Measurements from ENCODE around the gene NHSL2.

The NHSL2 gene

GRCh38 chrX:72019487-72019886 lies 108.8 kb downstream of the NHSL2 start:
- no peak for DNase-seq (ENCODE audit: low read depth)

GRCh38 chrX:72020204-72020603 lies 109.6 kb downstream of the NHSL2 start:
- DNase-seq (ENCODE audit: low read depth) = no peak

- DNase-seq (ENCODE audit: low read depth) = no peak
Observed at GRCh38 chrX:72020788-72021187, 110.1 kb downstream of the NHSL2 start.

GRCh38 chrX:72021975-72022374 lies 111.3 kb downstream of the NHSL2 start:
- no peak for DNase-seq (ENCODE audit: low read depth)

GRCh38 chrX:72023071-72023470 lies 112.4 kb downstream of the NHSL2 start:
- DNase-seq (ENCODE audit: low read depth) = no peak

GRCh38 chrX:72025236-72025770 lies 114.7 kb downstream of the NHSL2 start:
- no peak for DNase-seq (ENCODE audit: low read depth)

- no peak for DNase-seq (ENCODE audit: low read depth)
Observed at GRCh38 chrX:72026341-72027023, 115.8 kb downstream of the NHSL2 start.

GRCh38 chrX:72027024-72027913 lies 116.6 kb downstream of the NHSL2 start:
- no peak for DNase-seq (ENCODE audit: low read depth)

- no peak for DNase-seq (ENCODE audit: low read depth)
Observed at GRCh38 chrX:72027914-72028307, 117.3 kb downstream of the NHSL2 start.

GRCh38 chrX:72028701-72029470 lies 118.2 kb downstream of the NHSL2 start:
- no peak for DNase-seq (ENCODE audit: low read depth)

GRCh38 chrX:72029483-72030411 lies 119.1 kb downstream of the NHSL2 start:
- peak; percentile 17 for DNase-seq (ENCODE audit: low read depth)

- DNase-seq (ENCODE audit: low read depth) = no peak
Observed at GRCh38 chrX:72030431-72030830, 119.8 kb downstream of the NHSL2 start.

- DNase-seq (ENCODE audit: low read depth) = no peak
Observed at GRCh38 chrX:72031118-72031517, 120.5 kb downstream of the NHSL2 start.

- no peak for DNase-seq (ENCODE audit: low read depth)
Observed at GRCh38 chrX:72031634-72032033, 121.0 kb downstream of the NHSL2 start.

- no peak for DNase-seq (ENCODE audit: low read depth)
Observed at GRCh38 chrX:72037601-72038000, 127.0 kb downstream of the NHSL2 start.

- DNase-seq (ENCODE audit: low read depth) = no peak
Observed at GRCh38 chrX:72038016-72038415, 127.4 kb downstream of the NHSL2 start.

GRCh38 chrX:72038868-72039267 lies 128.2 kb downstream of the NHSL2 start:
- no peak for DNase-seq (ENCODE audit: low read depth)

- no peak for DNase-seq (ENCODE audit: low read depth)
Observed at GRCh38 chrX:72040506-72040905, 129.9 kb downstream of the NHSL2 start.

- DNase-seq (ENCODE audit: low read depth) = no peak
Observed at GRCh38 chrX:72041176-72041575, 130.5 kb downstream of the NHSL2 start.

GRCh38 chrX:72041871-72042851 lies 131.5 kb downstream of the NHSL2 start:
- DNase-seq (ENCODE audit: low read depth) = no peak
